Measurements from ENCODE around the gene XPNPEP2. TPM values are rescaled to one million over a fixed set of nuclear protein-coding genes. Genes with fewer than 3 reads are reported as not detected.

Gene XPNPEP2
- total RNA-seq, 1 donor from 2014 or later: 4.0 TPM

DNA sequence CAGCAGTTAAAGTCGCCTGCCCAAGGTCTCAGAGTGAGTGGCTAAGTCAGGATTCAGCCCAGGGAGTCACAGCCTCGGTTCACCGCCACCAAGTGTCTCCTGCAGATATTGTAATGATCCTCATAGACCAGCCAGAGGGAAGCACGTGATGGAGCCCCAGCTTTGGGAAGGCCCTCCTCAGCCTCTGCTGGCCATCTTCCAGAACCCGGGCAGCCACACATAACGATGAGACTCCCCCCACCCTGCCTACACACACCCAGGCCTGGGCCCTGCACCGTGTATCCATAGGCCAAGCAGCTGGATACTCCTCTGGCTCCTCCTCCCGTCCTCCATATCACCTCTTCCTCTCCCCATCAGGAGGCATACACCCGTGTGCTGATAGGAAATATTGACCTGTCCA is 21.4 kb downstream of the XPNPEP2 start:
- Mint-ChIP-seq H3K9me3 (peaks cover 10% of the 10 kb centered on the region), H3K27me3 (ENCODE audit: low read depth) (no peaks in the 10 kb centered on the region), H3K27ac (no peak overlapping the region), H3K4me3 (no peak overlapping the region), H3K36me3 (no peaks in the 10 kb centered on the region), H3K4me1 (no peaks in the 10 kb centered on the region)
- DNase-seq (ENCODE audit: low spot score in 2 of 2, unreplicated experiment in 2 of 2): no peak
- no peak for TF ChIP-seq CTCF (IDR thresholded peaks at IDR 0.05; ENCODE audit: unreplicated experiment)

DNA sequence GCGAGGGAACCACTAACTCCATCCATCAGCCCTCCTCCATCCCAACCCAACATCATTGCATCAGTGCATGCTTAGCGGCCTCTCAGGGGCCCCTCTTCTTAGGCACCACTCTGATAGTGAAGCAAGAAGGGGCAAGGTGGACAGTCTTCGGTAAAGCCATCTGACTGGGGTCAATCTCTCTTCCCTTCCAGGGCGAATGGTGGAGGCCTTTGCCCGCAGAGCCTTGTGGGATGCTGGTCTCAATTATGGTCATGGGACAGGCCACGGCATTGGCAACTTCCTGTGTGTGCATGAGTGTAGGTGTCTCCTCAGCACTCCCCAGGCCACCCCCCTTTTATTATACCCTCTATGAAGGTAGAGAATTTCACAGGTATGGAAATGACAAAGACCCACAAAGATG is 22.2 kb downstream of the XPNPEP2 start:
- no peaks in the 10 kb centered on the region for H3K36me3 Mint-ChIP-seq
- no peaks in the 10 kb centered on the region for H3K27me3 Mint-ChIP-seq (ENCODE audit: low read depth)
- H3K27ac Mint-ChIP-seq: no peak overlapping the region
- peaks cover 12% of the 10 kb centered on the region for H3K9me3 Mint-ChIP-seq
- no peak for DNase-seq (ENCODE audit: low spot score in 2 of 2, unreplicated experiment in 2 of 2)
- H3K4me3 Mint-ChIP-seq: no peak overlapping the region
- no peak for TF ChIP-seq CTCF (IDR thresholded peaks at IDR 0.05; ENCODE audit: unreplicated experiment)
- no peaks in the 10 kb centered on the region for H3K4me1 Mint-ChIP-seq

GRCh38 chrX:129761596-129761995 is 22.8 kb downstream of the XPNPEP2 start:
- DNase-seq (ENCODE audit: low spot score in 2 of 2, unreplicated experiment in 2 of 2): no peak
- Mint-ChIP-seq H3K4me3 (no peak overlapping the region), H3K36me3 (peaks cover under 1% of the 10 kb centered on the region), H3K27ac (no peak overlapping the region), H3K27me3 (ENCODE audit: low read depth) (no peaks in the 10 kb centered on the region), H3K4me1 (no peaks in the 10 kb centered on the region), H3K9me3 (peaks cover 15% of the 10 kb centered on the region)
- no peak for TF ChIP-seq CTCF (IDR thresholded peaks at IDR 0.05; ENCODE audit: unreplicated experiment)

DNA sequence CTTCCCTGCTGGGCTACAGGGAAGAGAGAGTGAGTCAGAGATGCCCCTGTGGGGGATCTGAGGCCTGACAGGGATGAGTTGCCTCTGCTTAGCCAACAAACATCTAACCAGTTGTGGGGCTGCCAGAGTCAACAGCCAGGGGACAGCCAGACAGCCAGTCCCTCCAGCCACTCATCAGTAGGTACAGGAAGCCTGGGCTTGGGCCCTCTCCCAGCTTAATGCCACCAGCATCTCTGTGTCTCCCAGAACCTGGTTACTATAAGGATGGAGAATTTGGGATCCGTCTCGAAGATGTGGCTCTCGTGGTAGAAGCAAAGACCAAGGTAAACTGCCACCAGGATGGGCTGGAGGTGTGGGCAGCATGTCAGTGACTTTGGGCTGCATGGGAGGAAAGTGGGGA is 23.7 kb downstream of the XPNPEP2 start:
- no peak for TF ChIP-seq CTCF (IDR thresholded peaks at IDR 0.05; ENCODE audit: unreplicated experiment)
- no peak for DNase-seq (ENCODE audit: low spot score in 2 of 2, unreplicated experiment in 2 of 2)
- Mint-ChIP-seq H3K9me3 (peaks cover 16% of the 10 kb centered on the region), H3K4me1 (no peaks in the 10 kb centered on the region), H3K36me3 (peaks cover 2% of the 10 kb centered on the region), H3K27me3 (ENCODE audit: low read depth) (no peaks in the 10 kb centered on the region), H3K27ac (no peak overlapping the region), H3K4me3 (no peak overlapping the region)

- Mint-ChIP-seq H3K4me3 (no peak overlapping the region), H3K27ac (no peak overlapping the region), H3K9me3 (peaks cover 16% of the 10 kb centered on the region), H3K36me3 (peaks cover 2% of the 10 kb centered on the region), H3K27me3 (ENCODE audit: low read depth) (no peaks in the 10 kb centered on the region), H3K4me1 (no peaks in the 10 kb centered on the region)
- no peak for DNase-seq (ENCODE audit: low spot score in 2 of 2, unreplicated experiment in 2 of 2)
- TF ChIP-seq CTCF (IDR thresholded peaks at IDR 0.05; ENCODE audit: unreplicated experiment): no peak
Observed at GRCh38 chrX:129763666-129764065, 24.9 kb downstream of the XPNPEP2 start.

GRCh38 chrX:129768186-129768585 is 29.4 kb downstream of the XPNPEP2 start:
- peaks cover 2% of the 10 kb centered on the region for H3K36me3 Mint-ChIP-seq
- no peak overlapping the region for H3K27ac Mint-ChIP-seq
- H3K27me3 Mint-ChIP-seq (ENCODE audit: low read depth): no peaks in the 10 kb centered on the region
- no peak for TF ChIP-seq CTCF (IDR thresholded peaks at IDR 0.05; ENCODE audit: unreplicated experiment)
- peaks cover 12% of the 10 kb centered on the region for H3K9me3 Mint-ChIP-seq
- no peak for DNase-seq (ENCODE audit: low spot score in 2 of 2, unreplicated experiment in 2 of 2)
- no peaks in the 10 kb centered on the region for H3K4me1 Mint-ChIP-seq
- H3K4me3 Mint-ChIP-seq: no peak overlapping the region
